Muscle layer of duodenum (tissue), 2 donors: Measurements from ENCODE around the gene PLEKHG3.

Source experiments
- H3K27ac ChIP-seq: one replicate; pipeline ENCODE4 v1.7.0; 2013; ENCODE audit warnings: mild to moderate bottlenecking, low read length
- H3K27me3 ChIP-seq: one replicate; pipeline ENCODE4 v1.7.0; 2013; ENCODE audit warnings: low read depth, mild to moderate bottlenecking, control low read depth, low read length
- H3K36me3 ChIP-seq, 2 donors: one replicate each; pipeline ENCODE4 v1.7.0; 2013; ENCODE audit warnings: low read length in 2 of 2, control low read depth in 1 of 2, mild to moderate bottlenecking in 1 of 2; ENCODE audit not compliant: insufficient read depth in 2 of 2, control insufficient read depth in 1 of 2
- H3K4me1 ChIP-seq, 2 donors: one replicate each; pipeline ENCODE4 v1.7.0; 2013; ENCODE audit warnings: low read length in 2 of 2, mild to moderate bottlenecking in 2 of 2, control low read depth in 1 of 2, moderate library complexity in 1 of 2; ENCODE audit not compliant: insufficient read depth in 2 of 2, control insufficient read depth in 1 of 2
- H3K4me3 ChIP-seq, 2 donors: one replicate each; pipeline ENCODE4 v1.7.0; 2013; ENCODE audit warnings: low read length in 2 of 2, low read depth in 1 of 2, mild to moderate bottlenecking in 1 of 2
- H3K9me3 ChIP-seq, 2 donors: one replicate each; pipeline ENCODE4 v1.7.0; 2013; ENCODE audit warnings: low read length in 2 of 2, control low read depth in 1 of 2, mild to moderate bottlenecking in 1 of 2; ENCODE audit not compliant: control insufficient read depth in 1 of 2
- donor health status: healthy.

PLEKHG3 gene

DNA sequence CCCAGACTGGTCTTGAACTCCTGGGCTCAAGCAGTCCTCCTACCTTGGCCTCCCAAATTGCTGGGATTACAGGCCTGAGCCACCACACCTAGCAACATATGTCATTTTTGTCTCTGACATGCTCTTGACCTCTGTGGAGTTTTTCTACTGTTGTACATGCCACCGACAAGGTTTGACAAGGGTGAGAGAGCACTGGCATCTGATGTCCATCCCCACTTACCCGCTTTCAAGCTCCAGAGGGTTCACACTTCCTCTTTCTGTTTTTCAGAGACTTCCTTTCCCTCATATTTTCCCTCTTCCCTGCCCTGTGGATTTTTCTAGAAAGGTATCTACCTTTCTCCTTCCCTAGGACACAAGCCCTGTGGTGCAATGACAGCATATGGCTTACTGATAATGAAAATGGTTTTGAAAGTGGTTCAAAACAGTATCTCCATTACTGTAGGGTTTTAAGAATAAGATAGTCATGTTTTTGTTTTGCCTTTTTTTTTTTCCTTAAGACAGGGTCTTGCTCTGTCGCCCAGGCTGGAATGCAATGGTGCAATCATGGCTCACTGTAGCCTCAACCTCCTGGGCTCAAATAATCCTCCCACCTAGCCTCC is 27.7 kb upstream of the PLEKHG3 start:
- Histone ChIP-seq H3K36me3 (no peaks in the 10 kb centered on the region), H3K4me3 (no peak overlapping the region), H3K27me3 (no peaks in the 10 kb centered on the region), H3K9me3 (no peaks in the 10 kb centered on the region), H3K4me1 (peaks cover 0 to 18% of the 10 kb centered on the region in 2 donors), H3K27ac (no peak overlapping the region)

DNA sequence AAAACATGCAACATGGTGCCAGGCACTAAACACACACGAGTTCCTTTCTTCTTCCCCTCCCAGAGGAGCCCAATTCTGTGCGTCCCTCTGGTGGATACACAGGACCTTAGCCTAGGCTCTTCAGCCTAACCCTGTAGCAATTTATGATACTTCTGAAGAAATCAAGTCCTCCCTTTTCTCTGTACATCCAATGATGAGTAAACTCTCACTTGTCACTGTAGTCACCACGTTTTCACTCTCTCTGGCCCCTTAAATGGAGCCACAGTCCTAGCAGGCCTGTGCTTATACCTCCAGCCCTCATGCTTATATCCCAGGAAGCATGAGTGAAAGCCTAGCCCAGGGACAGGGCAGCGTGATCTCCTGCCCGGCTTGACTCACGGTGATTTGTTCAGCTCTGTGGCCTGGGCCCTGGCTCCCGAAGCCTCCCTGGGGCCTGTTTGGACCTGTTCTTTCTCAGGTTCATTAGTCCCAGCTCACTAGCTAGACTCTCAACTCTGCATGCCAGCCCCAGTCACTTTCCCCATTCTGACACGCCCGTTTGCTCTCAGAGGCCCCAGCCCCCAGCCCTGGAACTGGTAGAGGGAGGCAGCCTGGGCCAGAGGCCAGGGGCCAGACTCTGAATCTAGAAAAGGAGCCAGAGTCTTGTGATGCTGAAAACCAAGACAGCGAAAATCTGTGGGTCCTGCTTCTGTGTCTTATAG is 24.1 kb upstream of the PLEKHG3 start:
- Histone ChIP-seq H3K4me3 (no peak overlapping the region), H3K27ac (peak overlapping the region; percentile 16), H3K9me3 (no peaks in the 10 kb centered on the region), H3K27me3 (no peaks in the 10 kb centered on the region), H3K4me1 (peaks cover 3 to 23% of the 10 kb centered on the region in 2 donors), H3K36me3 (no peaks in the 10 kb centered on the region)

DNA sequence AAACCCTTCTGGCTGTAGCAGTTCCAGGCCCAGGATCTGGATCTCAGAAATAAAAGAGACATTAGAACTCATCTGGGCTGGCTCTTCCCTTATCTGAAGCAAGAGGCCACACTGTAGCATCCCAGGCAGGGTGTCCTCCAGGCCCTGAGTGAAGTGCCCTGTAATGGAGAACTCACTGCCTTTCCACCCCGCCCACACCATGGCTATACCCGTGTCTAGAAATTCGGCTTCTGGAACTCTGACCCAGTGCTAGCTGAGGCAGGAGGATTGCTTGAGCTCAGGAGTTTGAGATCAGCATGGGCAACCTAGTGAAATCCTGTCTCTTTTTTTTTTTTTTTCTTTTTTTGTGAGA is 23.5 kb upstream of the PLEKHG3 start:
- H3K27ac ChIP-seq = peak overlapping the region; percentile 14
- no peaks in the 10 kb centered on the region for H3K9me3 ChIP-seq
- H3K27me3 ChIP-seq = no peaks in the 10 kb centered on the region
- H3K36me3 ChIP-seq = no peaks in the 10 kb centered on the region
- H3K4me3 ChIP-seq = no peak overlapping the region
- peaks cover 3 to 23% of the 10 kb centered on the region in 2 donors for H3K4me1 ChIP-seq

DNA sequence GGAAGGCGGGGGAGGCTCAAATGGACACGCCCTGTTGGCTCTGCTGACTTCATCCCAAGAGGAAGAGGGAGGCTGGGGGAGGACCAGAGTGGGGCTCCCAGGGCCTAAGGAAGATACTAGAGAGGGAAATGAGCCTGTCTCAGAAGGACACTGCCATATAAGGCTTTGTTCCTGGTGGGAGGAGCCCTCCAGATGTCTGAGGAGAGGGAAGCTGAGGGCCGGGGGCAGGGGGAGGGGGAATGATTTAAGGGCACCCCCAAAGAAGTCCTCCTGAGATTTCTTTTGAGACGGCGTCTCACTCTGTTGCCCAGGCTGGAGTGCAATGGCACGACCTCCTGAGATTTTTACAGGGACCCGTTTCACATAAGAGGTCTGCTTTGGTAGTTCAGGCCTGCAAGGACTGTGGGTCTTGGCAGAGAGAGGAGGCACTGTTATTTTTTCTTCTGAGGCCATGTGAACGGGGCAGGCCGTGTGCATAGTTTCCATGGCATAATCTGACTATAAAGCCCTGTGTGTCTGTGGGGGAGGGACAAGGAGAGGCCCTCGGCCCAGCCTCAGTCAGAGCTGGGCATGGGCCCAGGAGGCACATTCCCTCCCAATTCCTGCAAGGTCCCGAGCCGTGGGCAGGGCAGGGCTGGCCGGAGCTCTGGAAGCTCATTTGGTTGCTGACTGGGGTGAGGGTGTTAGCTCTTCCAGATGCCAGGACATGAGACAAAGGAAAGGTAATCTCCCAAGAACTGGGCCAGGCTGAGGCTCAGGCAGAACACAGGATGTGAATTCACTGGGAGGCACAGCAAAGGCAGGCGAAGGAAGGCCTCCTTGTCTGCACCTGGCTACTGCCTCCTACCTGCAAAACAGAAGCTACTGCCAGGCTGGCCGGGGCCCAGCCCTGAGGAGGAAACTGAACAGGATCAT is 22.2 kb upstream of the PLEKHG3 start:
- Histone ChIP-seq H3K4me3 (peak overlapping the region in 1 of 2 donors; percentile 14), H3K36me3 (no peaks in the 10 kb centered on the region), H3K27ac (peak overlapping the region; percentile 34), H3K4me1 (peaks cover 3 to 23% of the 10 kb centered on the region in 2 donors), H3K9me3 (no peaks in the 10 kb centered on the region), H3K27me3 (no peaks in the 10 kb centered on the region)

DNA sequence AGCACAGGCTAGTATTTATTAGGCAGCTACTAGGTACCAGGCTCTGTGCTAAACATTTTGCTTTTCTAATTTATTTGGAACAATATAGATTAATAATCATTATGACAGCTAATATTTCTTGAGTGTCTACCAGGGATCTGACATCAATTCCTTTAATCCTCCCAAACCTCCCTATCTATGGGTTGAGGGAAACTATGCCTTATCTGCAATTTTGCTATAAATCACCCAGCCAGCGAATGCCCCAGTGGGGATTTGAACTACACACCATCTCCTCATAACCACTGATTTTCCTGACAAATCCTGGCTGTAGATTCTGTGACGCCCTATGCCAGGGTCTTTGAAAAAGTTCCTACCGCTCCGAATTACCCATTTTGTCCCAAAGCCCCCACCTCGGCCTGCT is 21.4 kb upstream of the PLEKHG3 start:
- H3K4me3 ChIP-seq = peak overlapping the region in 1 of 2 donors; percentile 14
- H3K4me1 ChIP-seq = peaks cover 3 to 23% of the 10 kb centered on the region in 2 donors

DNA sequence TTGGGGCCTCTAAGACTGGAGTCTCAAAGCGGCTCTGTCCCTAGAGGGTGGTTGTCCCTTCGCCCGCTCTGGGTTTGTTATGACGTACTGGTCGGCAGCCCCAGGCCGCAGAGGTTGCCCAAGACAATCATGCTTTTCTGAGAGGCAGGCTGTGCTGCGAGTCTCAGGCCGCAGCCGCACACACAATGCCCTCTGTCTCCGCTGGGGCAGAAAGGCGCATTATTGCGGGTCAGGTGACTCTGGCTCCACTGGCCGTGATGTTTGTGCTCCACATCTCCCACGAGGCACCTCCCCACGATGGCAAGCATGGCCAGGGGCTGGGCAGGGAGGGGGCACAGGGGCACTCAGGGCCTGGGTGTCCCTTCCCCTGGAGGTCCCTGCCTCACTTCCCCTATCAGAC is 21.0 kb upstream of the PLEKHG3 start:
- Histone ChIP-seq H3K4me3 (no peak overlapping the region), H3K27ac (no peak overlapping the region)

More for the DNA sequence above, 21.4 kb upstream of the PLEKHG3 start:
- H3K9me3 ChIP-seq = no peaks in the 10 kb centered on the region
- H3K36me3 ChIP-seq = no peaks in the 10 kb centered on the region
- H3K27me3 ChIP-seq = no peaks in the 10 kb centered on the region
- peak overlapping the region; percentile 34 for H3K27ac ChIP-seq

DNA sequence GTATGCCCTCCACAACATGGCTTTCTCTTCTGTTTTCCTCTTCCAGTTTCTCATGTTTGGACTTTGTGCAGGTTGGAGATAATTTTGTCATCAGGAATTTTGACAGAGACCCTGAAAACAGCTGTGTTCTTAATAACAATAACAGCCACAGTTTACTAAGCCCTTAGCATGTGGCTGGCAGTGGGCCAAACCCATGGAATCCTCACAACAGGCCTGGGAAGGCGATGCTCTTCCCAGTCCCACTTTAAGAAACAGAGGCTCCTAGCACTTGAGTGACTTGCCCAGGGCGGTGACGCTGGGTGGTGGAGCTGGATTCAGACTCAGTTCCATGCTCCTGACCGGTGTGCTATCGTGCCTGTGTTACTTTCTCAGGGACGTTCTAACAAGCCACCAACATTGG is 20.1 kb upstream of the PLEKHG3 start:
- peaks cover 3 to 23% of the 10 kb centered on the region in 2 donors for H3K4me1 ChIP-seq
- no peaks in the 10 kb centered on the region for H3K9me3 ChIP-seq
- H3K27me3 ChIP-seq = no peaks in the 10 kb centered on the region
- no peak overlapping the region for H3K4me3 ChIP-seq
- H3K27ac ChIP-seq = no peak overlapping the region
- H3K36me3 ChIP-seq = no peaks in the 10 kb centered on the region

More for the DNA sequence above, 21.0 kb upstream of the PLEKHG3 start:
- H3K4me1 ChIP-seq = peaks cover 3 to 23% of the 10 kb centered on the region in 2 donors
- no peaks in the 10 kb centered on the region for H3K27me3 ChIP-seq
- H3K9me3 ChIP-seq = no peaks in the 10 kb centered on the region
- H3K36me3 ChIP-seq = no peaks in the 10 kb centered on the region

DNA sequence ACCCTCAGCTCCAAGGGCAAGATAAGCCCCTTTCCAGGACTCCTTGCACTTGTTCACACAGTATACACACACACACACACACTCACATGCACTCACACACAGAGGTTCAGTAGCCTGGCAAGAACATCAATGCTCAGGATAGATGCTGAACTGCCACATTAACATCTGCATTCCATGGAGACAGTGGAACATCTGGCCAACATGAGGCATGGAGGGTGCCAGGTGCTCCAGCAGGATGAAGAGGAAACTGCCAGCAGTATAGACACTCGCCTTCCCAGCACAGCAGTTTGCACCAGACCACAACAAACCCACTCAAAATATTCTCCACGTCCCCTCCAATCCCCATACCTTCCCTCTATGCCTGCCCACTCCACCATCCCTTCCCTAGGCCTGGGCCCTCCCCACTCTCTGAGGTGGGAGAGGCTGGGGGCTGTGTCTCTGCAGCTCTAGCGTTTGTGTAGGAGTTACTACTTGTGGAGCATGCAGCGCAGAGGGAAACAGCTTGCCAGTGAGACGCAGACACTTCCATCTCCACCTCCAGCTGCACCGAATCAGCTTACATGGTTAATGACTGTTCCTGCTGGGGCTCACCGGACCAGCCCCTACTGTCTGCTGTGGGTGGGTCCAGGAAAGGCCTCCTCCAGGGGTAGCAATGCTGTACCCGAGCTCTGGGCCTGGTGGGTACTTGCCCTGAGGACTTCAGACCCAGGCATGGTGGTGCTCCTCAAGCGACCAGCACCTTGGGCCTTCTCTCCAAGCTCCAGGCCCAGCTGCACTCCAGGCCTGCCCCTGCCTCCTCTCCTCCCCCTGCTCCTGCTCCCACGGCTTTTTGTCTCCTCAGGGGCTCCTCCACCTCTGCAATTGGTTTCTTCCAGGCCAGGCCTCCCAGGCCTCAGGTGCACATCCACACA is 18.6 kb upstream of the PLEKHG3 start:
- Histone ChIP-seq H3K9me3 (no peaks in the 10 kb centered on the region), H3K27me3 (no peaks in the 10 kb centered on the region), H3K4me1 (peaks cover 3 to 20% of the 10 kb centered on the region in 2 donors), H3K4me3 (no peak overlapping the region), H3K27ac (no peak overlapping the region), H3K36me3 (no peaks in the 10 kb centered on the region)

DNA sequence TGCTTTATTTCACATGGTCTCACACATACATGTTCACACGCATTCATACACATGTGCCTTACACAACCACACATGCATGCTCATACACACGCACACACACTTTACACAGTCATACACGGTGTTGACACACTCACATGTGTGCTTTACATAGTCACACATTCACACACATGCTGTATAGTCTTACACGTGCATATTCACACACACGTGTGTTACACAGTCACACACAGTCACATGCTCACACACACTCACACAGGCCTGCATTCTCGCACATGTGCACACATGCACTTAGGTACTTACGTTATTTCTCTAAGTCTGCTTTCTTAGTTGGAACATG is 18.0 kb upstream of the PLEKHG3 start:
- Histone ChIP-seq H3K27me3 (no peaks in the 10 kb centered on the region), H3K9me3 (no peaks in the 10 kb centered on the region), H3K36me3 (no peaks in the 10 kb centered on the region), H3K4me1 (peaks cover 3 to 14% of the 10 kb centered on the region in 2 donors), H3K4me3 (no peak overlapping the region), H3K27ac (no peak overlapping the region)

DNA sequence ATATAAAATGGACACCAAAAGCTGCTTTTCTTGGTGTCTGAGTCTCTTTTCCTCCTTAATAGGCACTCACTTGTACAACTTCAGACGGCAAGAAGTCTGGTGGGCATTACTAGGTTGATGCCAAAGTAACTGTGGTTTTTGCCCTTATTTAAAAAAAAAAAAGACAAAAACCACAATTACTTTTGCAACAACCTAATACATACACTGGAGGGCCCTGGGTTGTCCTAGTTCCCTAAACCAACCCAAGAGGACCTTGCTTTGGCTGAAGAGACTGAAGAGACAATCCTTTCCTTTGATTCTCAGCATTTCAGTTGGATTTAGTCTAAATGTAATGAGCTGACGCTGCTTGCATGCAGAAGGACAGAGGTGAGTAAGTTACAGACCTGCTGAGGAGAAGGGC is 16.2 kb upstream of the PLEKHG3 start:
- H3K27ac ChIP-seq = no peak overlapping the region
- no peaks in the 10 kb centered on the region for H3K27me3 ChIP-seq
- H3K36me3 ChIP-seq = no peaks in the 10 kb centered on the region
- no peaks in the 10 kb centered on the region for H3K9me3 ChIP-seq
- H3K4me3 ChIP-seq = no peak overlapping the region
- no peaks in the 10 kb centered on the region for H3K4me1 ChIP-seq
